Measurements from ENCODE around the gene KCNJ9.

GRCh38 chr1:160040476-160040875, 40.9 kb upstream of the KCNJ9 start:
- TF ChIP-seq POLR2A (IDR thresholded peaks at IDR 0.05; ENCODE audit: low read depth, low read length) (no peak), POLR2AphosphoS5 (IDR thresholded peaks at IDR 0.05; ENCODE audit: low read depth, low read length) (no peak), TAF1 (IDR thresholded peaks at IDR 0.05; ENCODE audit: borderline replicate concordance, low read depth, low read length) (no peak)
